Liver (tissue), 9 donors: ENCODE measurements around the gene VPS26C. TPM values are rescaled to one million over a fixed set of nuclear protein-coding genes. Genes with fewer than 3 reads are reported as not detected.

ENCODE experiments used
- DNase-seq: peaks from one replicate; pipeline ENCODE4 v3.0.0-alpha.2; 2017; ENCODE audit warnings: low spot score
- H3K27ac ChIP-seq, 2 donors: one replicate each; pipeline ENCODE4 v1.7.0; 2013; ENCODE audit warnings: inconsistent platforms in 2 of 2, low read length in 2 of 2, control low read depth in 1 of 2, low read depth in 1 of 2, mild to moderate bottlenecking in 1 of 2
- H3K27me3 ChIP-seq, 4 donors: one replicate each; pipeline versions ENCODE4 v1.6.1 to v1.7.0; 2013; ENCODE audit warnings: low read length in 3 of 4, inconsistent platforms in 1 of 4, mild to moderate bottlenecking in 1 of 4, moderate library complexity in 1 of 4; ENCODE audit not compliant: control insufficient read depth in 4 of 4, insufficient read depth in 4 of 4
- H3K36me3 ChIP-seq, 4 donors: one replicate each; pipeline versions ENCODE4 v1.6.1 to v1.7.0; 2013; ENCODE audit warnings: low read length in 3 of 4, mild to moderate bottlenecking in 3 of 4, low read depth in 1 of 4, moderate library complexity in 1 of 4; ENCODE audit not compliant: control insufficient read depth in 4 of 4, insufficient read depth in 3 of 4
- H3K4me1 ChIP-seq, 4 donors: one replicate each; pipeline versions ENCODE4 v1.6.1 to v1.7.0; 2013; ENCODE audit warnings: low read length in 3 of 4, mild to moderate bottlenecking in 3 of 4, moderate library complexity in 1 of 4; ENCODE audit not compliant: control insufficient read depth in 4 of 4, insufficient read depth in 4 of 4
- H3K4me3 ChIP-seq, 3 donors: one replicate each; pipeline versions ENCODE4 v1.6.1 to v1.7.0; 2013; ENCODE audit warnings: low read length in 3 of 3, control low read depth in 1 of 3, low read depth in 1 of 3, mild to moderate bottlenecking in 1 of 3
- H3K9ac ChIP-seq, 2 donors: one replicate each; pipeline ENCODE4 v1.7.0; 2013; ENCODE audit warnings: low read length in 2 of 2, mild to moderate bottlenecking in 2 of 2, moderate library complexity in 2 of 2, control low read depth in 1 of 2, low read depth in 1 of 2
- H3K9me3 ChIP-seq, 4 donors: one replicate each; pipeline versions ENCODE4 v1.6.1 to v1.7.0; 2013; ENCODE audit warnings: low read length in 3 of 4; ENCODE audit not compliant: control insufficient read depth in 4 of 4
- ATF3 ChIP-seq: IDR thresholded peaks from 2 replicates; pipeline ENCODE4 v1.6.1; 2016; ENCODE audit warnings: antibody characterized with exemption
- CTCF ChIP-seq: fragments of 150-350 bp; IDR thresholded peaks from 2 replicates; pipeline ENCODE4 v1.5.1; 2017; ENCODE audit warnings: improper control_type of control experiment, low read depth, low read length; ENCODE audit not compliant: missing input control
- EGR1 ChIP-seq, 2 donors: IDR thresholded peaks; 2 replicates each; pipeline ENCODE4 v1.6.1; 2016 to 2018; ENCODE audit warnings: antibody characterized with exemption in 2 of 2, low read depth in 2 of 2
- FOXA1 ChIP-seq: IDR thresholded peaks from 2 replicates; pipeline ENCODE4 v1.6.1; 2016; ENCODE audit warnings: antibody characterized with exemption
- FOXA2 ChIP-seq: IDR thresholded peaks from 2 replicates; pipeline ENCODE4 v1.6.1; 2016; ENCODE audit warnings: antibody characterized with exemption
- GABPA ChIP-seq, 2 donors: IDR thresholded peaks in 1 of 2; conservative IDR thresholded peaks in 1 of 2; 2 replicates each; pipeline ENCODE4 v1.6.1; 2016; ENCODE audit warnings: antibody characterized with exemption in 2 of 2, mild to moderate bottlenecking in 1 of 2, moderate library complexity in 1 of 2
- HNF4A ChIP-seq, 2 donors: conservative IDR thresholded peaks; 2 replicates each; pipeline ENCODE4 v1.6.1; 2016; ENCODE audit warnings: antibody characterized with exemption in 2 of 2, mild to moderate bottlenecking in 2 of 2
- HNF4G ChIP-seq: IDR thresholded peaks from 2 replicates; pipeline ENCODE4 v1.6.1; 2016; ENCODE audit warnings: antibody characterized with exemption
- JUND ChIP-seq, 2 donors: IDR thresholded peaks; 2 replicates each; pipeline ENCODE4 v1.6.1; 2016; ENCODE audit warnings: antibody characterized with exemption in 2 of 2
- MAX ChIP-seq: IDR thresholded peaks from 2 replicates; pipeline ENCODE4 v1.6.1; 2016; ENCODE audit warnings: antibody characterized with exemption
- RAD21 ChIP-seq, 2 donors: IDR thresholded peaks; 2 replicates each; pipeline ENCODE4 v1.6.1; 2016; ENCODE audit warnings: antibody characterized with exemption in 2 of 2, mild to moderate bottlenecking in 2 of 2
- REST ChIP-seq: IDR thresholded peaks from 2 replicates; pipeline ENCODE4 v1.6.1; 2016; ENCODE audit warnings: antibody characterized with exemption, mild to moderate bottlenecking
- RXRA ChIP-seq, 2 donors: IDR thresholded peaks; 2 replicates each; pipeline ENCODE4 v1.6.1; 2017 to 2018; ENCODE audit warnings: antibody characterized with exemption in 2 of 2, mild to moderate bottlenecking in 1 of 2
- SP1 ChIP-seq: IDR thresholded peaks from 2 replicates; pipeline ENCODE4 v1.6.1; 2018; ENCODE audit warnings: antibody characterized with exemption, mild to moderate bottlenecking
- TAF1 ChIP-seq: conservative IDR thresholded peaks from 2 replicates; pipeline ENCODE4 v1.6.1; 2016; ENCODE audit warnings: antibody characterized with exemption, mild to moderate bottlenecking
- YY1 ChIP-seq: IDR thresholded peaks from 2 replicates; pipeline ENCODE4 v1.6.1; 2016; ENCODE audit warnings: antibody characterized with exemption, mild to moderate bottlenecking
- ZBTB33 ChIP-seq: IDR thresholded peaks from 2 replicates; pipeline ENCODE4 v1.6.1; 2016; ENCODE audit warnings: antibody characterized with exemption
- WGBS: extraction: QIAGEN DNeasy Blood & Tissue Kit; methylation state at CpG from one replicate; pipeline ENCODE4 v1.1.7; 2013; 5-methylcytosine and 5-hydroxymethylcytosine counted together
- polyA plus RNA-seq, 2 donors: library from polyadenylated mRNA; stranded (reverse) in 1 of 2; unstranded in 1 of 2; fragments of 200-250 nt in 1 of 2; fragments of >200 nt in 1 of 2; fragmentation: Nextera tagmentation in 1 of 2; extraction: Ambion mirVana in 1 of 2; gene quantifications; one replicate each; pipeline versions ENCODE4 v1.2.1 to v1.2.3, GENCODE V29; 2013 to 2015
- total RNA-seq, 2 donors: library from RNA; depleted of rRNA; stranded (reverse); fragments of >200 nt; gene quantifications; one replicate each; pipeline ENCODE4 v1.2.3, GENCODE V29; 2014
- donor health status: healthy.
- donor health status: healthy.
- donor health status: healthy.
- donor health status: healthy.
- donor health status: healthy.

VPS26C gene
- total and polyA plus RNA-seq, 4 donors, result 16.3 to 37.7 (median 22.8) TPM

GRCh38 chr21:37278199-37278598 is 11.1 kb upstream of the VPS26C start:
- Histone ChIP-seq H3K27me3 (no peaks in the 10 kb centered on the region), H3K9ac (no peak overlapping the region), H3K4me3 (no peak overlapping the region), H3K4me1 (no peaks in the 10 kb centered on the region), H3K27ac (no peak overlapping the region), H3K36me3 (no peaks in the 10 kb centered on the region), H3K9me3 (no peaks in the 10 kb centered on the region)
- DNase-seq, result no peak
- 83% methylated on average over 7 of the region's 7 CpGs for WGBS
- TF ChIP-seq HNF4G, result no peak
- TF ChIP-seq JUND (IDR thresholded peaks at IDR 0.05), result no peak
- TF ChIP-seq HNF4A (conservative IDR thresholded peaks at IDR 0.05), result no peak
- no peak for TF ChIP-seq MAX
- no peak for TF ChIP-seq YY1
- no peak for TF ChIP-seq GABPA (IDR thresholded peaks at IDR 0.05 in 1 of 2, conservative IDR thresholded peaks at IDR 0.05 in 1 of 2)
- no peak for TF ChIP-seq TAF1
- no peak for TF ChIP-seq REST
- no peak for TF ChIP-seq FOXA2

- H3K4me3 ChIP-seq, result no peak overlapping the region
- TF ChIP-seq FOXA2, result no peak
- TF ChIP-seq MAX, result no peak
- TF ChIP-seq RXRA (IDR thresholded peaks at IDR 0.05), result no peak
- no peak for TF ChIP-seq SP1
- TF ChIP-seq JUND (IDR thresholded peaks at IDR 0.05), result no peak
- no peaks in the 10 kb centered on the region for H3K4me1 ChIP-seq
- H3K9me3 ChIP-seq, result no peaks in the 10 kb centered on the region
- H3K27me3 ChIP-seq, result no peaks in the 10 kb centered on the region
- H3K27ac ChIP-seq, result no peak overlapping the region
- no peak overlapping the region for H3K9ac ChIP-seq
- H3K36me3 ChIP-seq, result no peaks in the 10 kb centered on the region
- 81% methylated on average over 3 of the region's 3 CpGs for WGBS
- no peak for DNase-seq
Measured at GRCh38 chr21:37276377-37276776, 9.2 kb upstream of the VPS26C start.

GRCh38 chr21:37273911-37274690 is 7.0 kb upstream of the VPS26C start:
- no peak for DNase-seq
- H3K36me3 ChIP-seq, result no peaks in the 10 kb centered on the region
- H3K9ac ChIP-seq, result no peak overlapping the region
- no peak overlapping the region for H3K27ac ChIP-seq
- 53% methylated on average over 9 of the region's 9 CpGs for WGBS
- H3K4me3 ChIP-seq, result no peak overlapping the region
- no peaks in the 10 kb centered on the region for H3K9me3 ChIP-seq
- no peaks in the 10 kb centered on the region for H3K4me1 ChIP-seq
- no peaks in the 10 kb centered on the region for H3K27me3 ChIP-seq
- TF ChIP-seq ZBTB33 (no peak), SP1 (no peak), ATF3 (no peak), FOXA1 (no peak), YY1 (no peak), CTCF (no peak), TAF1 (no peak), MAX (no peak), RAD21 (IDR thresholded peaks at IDR 0.05) (no peak), JUND (IDR thresholded peaks at IDR 0.05) (no peak), HNF4G (no peak), EGR1 (IDR thresholded peaks at IDR 0.05; ENCODE audit: low read depth in 2 of 2) (no peak), GABPA (IDR thresholded peaks at IDR 0.05 in 1 of 2, conservative IDR thresholded peaks at IDR 0.05 in 1 of 2) (no peak)
